HG03354 (cell line): ENCODE results near the gene GH2.

Source experiments
- ATAC-seq: cut with Tn5 transposase; IDR thresholded peaks from one replicate; pipeline ENCODE4 v1.9.1; 2021; ENCODE audit warnings: mild to moderate bottlenecking; ENCODE audit not compliant: unreplicated experiment, poor library complexity, severe bottlenecking

GH2 gene

DNA sequence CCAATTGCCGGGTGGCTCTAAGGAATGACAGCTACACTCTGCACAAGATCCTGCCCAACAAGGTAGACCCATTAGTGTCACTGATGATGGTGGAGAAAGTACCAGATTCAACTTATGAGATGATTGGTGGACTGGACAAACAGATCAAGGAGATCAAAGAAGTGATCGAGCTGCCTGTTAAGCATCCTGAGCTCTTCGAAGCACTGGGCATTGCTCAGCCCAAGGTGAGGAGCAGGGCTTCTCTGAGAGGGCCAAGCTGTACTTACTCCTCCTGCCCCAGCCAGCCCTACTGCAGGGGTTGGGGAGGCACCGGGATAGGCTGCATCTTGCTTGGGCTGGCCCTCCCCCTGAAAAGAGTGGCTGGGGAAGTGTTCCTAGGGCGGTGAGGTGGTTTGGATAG, 51.5 kb downstream of the GH2 start:
- no peak for ATAC-seq
